SK-N-SH (cell line): ENCODE measurements around the gene BMPR1B.

Experiments
- CHD2 ChIP-seq: fragments of 150-350 bp; IDR thresholded peaks from 2 replicates; pipeline ENCODE4 v1.6.1; 2018; ENCODE audit warnings: low read length; ENCODE audit not compliant: partially characterized antibody
- CTCF ChIP-seq: fragments of 200-600 bp; sonication (generic); IDR thresholded peaks from 2 replicates; pipeline ENCODE4 v1.6.1; 2017; ENCODE audit warnings: antibody characterized with exemption, mild to moderate bottlenecking, moderate library complexity
- EZH2phosphoT487 ChIP-seq: fragments of 200-600 bp; sonication (generic); IDR thresholded peaks from 2 replicates; pipeline ENCODE4 v1.6.1; 2017; ENCODE audit warnings: low read depth, mixed run types, mild to moderate bottlenecking, antibody characterized with exemption, moderate library complexity, borderline replicate concordance
- POLR2AphosphoS5 ChIP-seq: IDR thresholded peaks from 2 replicates; pipeline ENCODE4 v1.6.1; 2012; ENCODE audit warnings: low read depth, low read length
- SIN3A ChIP-seq: IDR thresholded peaks from 2 replicates; pipeline ENCODE4 v1.6.1; 2012; ENCODE audit warnings: low read depth, mild to moderate bottlenecking, low read length, moderate library complexity, borderline replicate concordance

- TF ChIP-seq CHD2, result no peak
- TF ChIP-seq CTCF, result no peak
- TF ChIP-seq EZH2phosphoT487, result no peak
- no peak for TF ChIP-seq SIN3A
- TF ChIP-seq POLR2AphosphoS5, result no peak
Observed at GRCh38 chr4:94889523-94889922, 131.8 kb downstream of the BMPR1B start.
